GM12875 (cell line): Measurements from ENCODE around the gene USP24.

ENCODE experiments used
- H3K4me3 ChIP-seq: one replicate; pipeline ENCODE4 v1.5.1; 2011; ENCODE audit warnings: low read depth, low read length, control low read depth
- TF ChIP-seq, protein P1 (sequence below): IDR thresholded peaks from 2 replicates; pipeline ENCODE4 v1.5.1; 2011; ENCODE audit warnings: low read depth, mild to moderate bottlenecking, control low read depth, inconsistent platforms, low read length, moderate library complexity, borderline replicate concordance; ENCODE audit not compliant: insufficient read depth

Gene USP24

DNA sequence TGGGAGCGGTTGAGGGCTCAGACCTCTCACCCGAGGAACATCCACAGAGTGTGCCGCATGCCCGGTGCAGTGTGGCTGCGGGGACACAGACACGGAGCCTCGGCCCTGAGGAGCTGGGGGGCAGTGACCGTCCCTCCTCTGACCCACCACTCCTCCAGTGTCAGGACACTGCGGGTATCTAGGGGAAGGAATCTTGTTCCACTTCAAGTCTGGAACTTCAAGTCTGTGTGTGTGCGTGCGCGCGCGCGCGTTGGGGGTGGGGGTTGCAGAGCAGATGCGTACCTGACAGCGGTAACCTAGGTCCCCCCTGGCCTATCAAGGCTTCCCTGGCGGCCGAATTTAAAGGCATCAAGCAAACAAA lies 158.6 kb downstream of the USP24 start:
- TF ChIP-seq, protein P1, sequence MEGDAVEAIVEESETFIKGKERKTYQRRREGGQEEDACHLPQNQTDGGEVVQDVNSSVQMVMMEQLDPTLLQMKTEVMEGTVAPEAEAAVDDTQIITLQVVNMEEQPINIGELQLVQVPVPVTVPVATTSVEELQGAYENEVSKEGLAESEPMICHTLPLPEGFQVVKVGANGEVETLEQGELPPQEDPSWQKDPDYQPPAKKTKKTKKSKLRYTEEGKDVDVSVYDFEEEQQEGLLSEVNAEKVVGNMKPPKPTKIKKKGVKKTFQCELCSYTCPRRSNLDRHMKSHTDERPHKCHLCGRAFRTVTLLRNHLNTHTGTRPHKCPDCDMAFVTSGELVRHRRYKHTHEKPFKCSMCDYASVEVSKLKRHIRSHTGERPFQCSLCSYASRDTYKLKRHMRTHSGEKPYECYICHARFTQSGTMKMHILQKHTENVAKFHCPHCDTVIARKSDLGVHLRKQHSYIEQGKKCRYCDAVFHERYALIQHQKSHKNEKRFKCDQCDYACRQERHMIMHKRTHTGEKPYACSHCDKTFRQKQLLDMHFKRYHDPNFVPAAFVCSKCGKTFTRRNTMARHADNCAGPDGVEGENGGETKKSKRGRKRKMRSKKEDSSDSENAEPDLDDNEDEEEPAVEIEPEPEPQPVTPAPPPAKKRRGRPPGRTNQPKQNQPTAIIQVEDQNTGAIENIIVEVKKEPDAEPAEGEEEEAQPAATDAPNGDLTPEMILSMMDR = no peak
- no peak overlapping the region for H3K4me3 ChIP-seq

- no peak overlapping the region for H3K4me3 ChIP-seq
Measured at GRCh38 chr1:55055951-55056631, 159.1 kb downstream of the USP24 start.

DNA sequence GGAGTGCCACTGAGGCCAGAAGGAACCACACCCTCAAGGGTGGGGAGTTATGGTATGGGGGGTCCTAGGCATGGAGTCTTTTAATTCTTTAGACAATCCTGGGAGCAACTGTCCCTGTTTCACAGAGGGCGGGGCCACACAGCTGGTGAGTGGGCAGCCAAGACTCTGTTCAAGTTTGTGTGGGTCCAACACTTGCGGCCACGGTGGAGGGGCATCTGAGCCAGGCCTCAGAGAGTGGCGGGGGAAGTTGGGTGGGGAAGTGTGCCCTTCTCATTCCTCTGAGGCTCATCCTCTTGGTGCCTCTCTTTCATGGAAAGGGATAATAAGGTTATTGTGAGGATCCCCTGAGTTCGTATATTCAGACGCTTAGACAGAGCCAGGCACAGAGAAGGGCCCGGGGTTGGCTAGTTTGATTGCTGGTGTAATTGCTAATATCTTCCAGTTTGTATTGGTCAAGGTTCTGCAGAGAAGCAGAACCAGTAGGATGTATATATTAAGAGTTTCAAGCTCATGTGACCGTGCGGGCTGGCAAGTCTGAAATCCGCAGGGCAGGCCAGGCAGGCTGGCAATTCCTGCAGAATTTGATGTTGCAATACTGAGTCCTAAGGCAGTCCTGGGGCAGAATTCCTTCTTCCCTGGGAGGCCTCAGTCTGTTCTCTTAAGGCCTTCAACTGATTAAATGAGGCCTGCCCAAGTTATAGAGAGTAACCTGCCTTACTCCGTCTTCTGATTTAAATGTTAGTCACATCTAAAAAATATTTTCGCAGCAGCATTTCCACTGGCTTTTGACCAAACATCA lies 159.9 kb downstream of the USP24 start:
- TF ChIP-seq, protein P1 = no peak
- no peak overlapping the region for H3K4me3 ChIP-seq

More at GRCh38 chr1:55055951-55056631, 159.1 kb downstream of the USP24 start:
- TF ChIP-seq, protein P1 = no peak

DNA sequence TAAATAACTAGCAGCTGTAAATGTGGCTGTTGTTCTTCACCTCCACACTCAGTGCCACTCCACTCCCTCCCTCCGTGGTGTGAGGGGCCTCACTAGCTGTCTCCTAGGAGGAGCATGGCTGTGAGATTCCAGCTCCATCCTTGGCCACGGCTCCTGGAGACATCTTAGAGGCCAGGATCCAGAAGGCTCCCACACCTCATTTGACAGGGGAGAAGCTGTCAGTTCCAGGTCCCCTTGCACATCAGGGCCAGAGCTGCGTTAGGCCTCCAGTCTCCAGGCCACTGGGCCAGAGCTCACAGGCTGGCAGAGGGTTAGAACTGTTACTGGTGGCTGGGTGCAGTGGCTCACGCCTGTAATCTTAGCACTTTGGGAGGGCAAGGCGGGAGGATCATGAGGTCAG lies 160.8 kb downstream of the USP24 start:
- no peak overlapping the region for H3K4me3 ChIP-seq
- TF ChIP-seq, protein P1 = no peak

DNA sequence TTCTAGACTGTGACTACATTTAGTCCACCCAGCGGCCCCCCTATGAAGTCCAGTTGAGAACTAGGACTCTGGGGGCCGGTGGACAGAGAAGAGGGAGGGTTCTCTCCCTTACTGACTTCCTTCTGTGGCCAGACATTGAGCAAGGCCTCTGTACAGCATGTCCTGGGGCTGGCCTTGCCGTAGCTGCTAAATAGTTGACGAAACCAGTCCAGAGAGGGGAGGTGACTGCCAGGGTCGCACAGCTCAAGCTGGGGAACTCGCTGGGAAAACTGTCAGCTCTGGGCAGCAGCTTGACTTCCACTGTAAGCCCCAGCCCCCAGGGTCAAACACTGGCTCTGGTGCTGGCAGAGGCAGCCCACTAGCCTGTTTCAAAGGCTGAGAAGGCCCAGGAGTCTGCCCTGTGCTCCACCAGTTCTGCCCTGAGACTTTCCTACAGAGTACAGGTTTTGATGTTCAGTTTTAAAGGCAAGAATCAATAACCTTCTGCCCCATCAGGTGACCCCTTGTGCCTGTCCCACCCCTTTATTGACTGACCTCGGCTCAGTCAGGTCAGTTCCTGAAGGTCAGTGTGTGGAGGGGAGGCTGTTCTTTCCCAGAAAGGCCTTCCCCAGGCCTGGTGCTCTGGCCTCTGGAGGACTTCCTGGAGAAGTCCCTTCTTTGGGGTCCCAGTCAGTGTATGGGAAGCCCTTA lies 161.8 kb downstream of the USP24 start:
- no peak overlapping the region for H3K4me3 ChIP-seq
- TF ChIP-seq, protein P1 = no peak

DNA sequence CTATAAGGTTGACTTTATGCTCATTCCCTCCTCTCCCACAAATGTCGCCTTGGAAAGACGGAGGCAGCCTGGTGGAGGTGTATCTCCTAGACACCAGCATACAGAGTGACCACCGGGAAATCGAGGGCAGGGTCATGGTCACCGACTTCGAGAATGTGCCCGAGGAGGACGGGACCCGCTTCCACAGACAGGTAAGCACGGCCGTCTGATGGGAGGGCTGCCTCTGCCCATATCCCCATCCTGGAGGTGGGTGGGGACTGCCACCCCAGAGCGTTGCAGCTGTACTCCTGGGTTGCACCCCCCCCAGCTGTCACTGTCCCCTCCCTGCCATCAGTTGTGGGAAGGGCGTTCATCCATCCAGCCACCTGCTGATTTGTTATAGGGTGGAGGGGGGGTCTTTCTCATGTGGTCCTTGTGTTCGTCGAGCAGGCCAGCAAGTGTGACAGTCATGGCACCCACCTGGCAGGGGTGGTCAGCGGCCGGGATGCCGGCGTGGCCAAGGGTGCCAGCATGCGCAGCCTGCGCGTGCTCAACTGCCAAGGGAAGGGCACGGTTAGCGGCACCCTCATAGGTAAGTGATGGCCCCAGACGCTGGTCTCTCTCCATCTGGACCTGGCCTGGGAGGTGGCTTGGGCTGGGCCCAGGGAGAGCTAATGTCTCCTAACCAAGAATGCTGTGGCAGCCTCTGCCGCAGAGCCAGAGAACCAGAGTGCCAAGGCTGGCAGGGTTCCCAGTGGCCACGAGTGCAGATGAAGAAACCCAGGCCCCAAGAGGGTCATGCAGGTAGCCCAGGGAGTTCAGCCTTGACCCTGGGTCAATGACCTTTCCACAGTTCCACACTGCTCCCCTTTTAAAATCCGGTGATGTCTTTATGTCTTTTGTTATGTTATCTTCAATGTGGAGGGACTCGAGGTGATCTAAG lies 162.7 kb downstream of the USP24 start:
- TF ChIP-seq, protein P1 = no peak
- H3K4me3 ChIP-seq = no peak overlapping the region
